Osteocyte (in vitro differentiated cells): Measurements from ENCODE around the gene IDH3G. TPM values are rescaled to one million over a fixed set of nuclear protein-coding genes. Genes with fewer than 3 reads are reported as not detected.

Experiments
- DNase-seq: peaks from one replicate; pipeline ENCODE4 v3.0.0; 2021; ENCODE audit warnings: mixed read lengths; ENCODE audit not compliant: unreplicated experiment; ENCODE audit errors: extremely low spot score
- H3K27ac Mint-ChIP-seq: one replicate; pipeline ENCODE4 v1.8.0; 2021; ENCODE audit warnings: mild to moderate bottlenecking, mixed read lengths; ENCODE audit not compliant: unreplicated experiment
- H3K27me3 Mint-ChIP-seq: one replicate; pipeline ENCODE4 v1.8.0; 2021; ENCODE audit warnings: mixed read lengths; ENCODE audit not compliant: unreplicated experiment
- H3K36me3 Mint-ChIP-seq: one replicate; pipeline ENCODE4 v1.8.0; 2021; ENCODE audit warnings: mixed read lengths; ENCODE audit not compliant: unreplicated experiment
- H3K4me1 Mint-ChIP-seq: one replicate; pipeline ENCODE4 v1.8.0; 2021; ENCODE audit warnings: mixed read lengths; ENCODE audit not compliant: unreplicated experiment
- H3K4me3 Mint-ChIP-seq: one replicate; pipeline ENCODE4 v1.8.0; 2021; ENCODE audit warnings: mild to moderate bottlenecking, moderate library complexity, mixed read lengths; ENCODE audit not compliant: unreplicated experiment
- H3K9me3 Mint-ChIP-seq: one replicate; pipeline ENCODE4 v1.8.0; 2021; ENCODE audit warnings: mixed read lengths; ENCODE audit not compliant: unreplicated experiment
- CTCF ChIP-seq: fragments of 200-600 bp; sonication (generic); IDR thresholded peaks from 2 replicates; pipeline ENCODE4 v1.5.0; 2021; ENCODE audit warnings: antibody characterized with exemption, mild to moderate bottlenecking, moderate library complexity
- total RNA-seq: library from RNA; stranded (reverse); gene quantifications from 2 replicates; pipeline ENCODE4 v1.2.1, GENCODE V29; 2021

The IDH3G gene
- total RNA-seq, 1 donor from 2014 or later, result 63.5 TPM

GRCh38 chrX:153736071-153736820 lies 57.9 kb downstream of the IDH3G start:
- Mint-ChIP-seq H3K9me3 (peaks cover 11% of the 10 kb centered on the region), H3K27ac (no peak overlapping the region), H3K4me3 (no peak overlapping the region), H3K36me3 (peaks cover 18% of the 10 kb centered on the region), H3K27me3 (no peaks in the 10 kb centered on the region), H3K4me1 (peaks cover 2% of the 10 kb centered on the region)
- no peak for DNase-seq
- TF ChIP-seq CTCF, result no peak

Other genes with a start within 250 kb of the IDH3G start
- gene CCNQ, start 195.2 kb downstream of the IDH3G start, total RNA-seq, result 16.0 and 18.8 TPM in 2 replicates
- gene DUSP9, start 147.2 kb downstream of the IDH3G start, total RNA-seq, result 0.91 and 1.3 TPM in 2 replicates
- 3.6 and 5.1 TPM in 2 replicates for gene PNCK, start 120.6 kb downstream of the IDH3G start, total RNA-seq
- 74.1 and 77.0 TPM in 2 replicates for gene SLC6A8, start 106.4 kb downstream of the IDH3G start, total RNA-seq
- gene BCAP31, start 70.0 kb downstream of the IDH3G start, total RNA-seq, result 172 and 188 TPM in 2 replicates
- gene ABCD1, start 69.5 kb downstream of the IDH3G start, total RNA-seq, result 19.7 and 22.3 TPM in 2 replicates
- gene PLXNB3, start 30.1 kb downstream of the IDH3G start, total RNA-seq, result 8.7 and 9.1 TPM in 2 replicates
- gene SRPK3, start 13.3 kb downstream of the IDH3G start, total RNA-seq, result not detected in 2 replicates
- 287 and 297 TPM in 2 replicates for gene SSR4, start 293 bp upstream of the IDH3G start, total RNA-seq
- gene PDZD4, start 36.2 kb upstream of the IDH3G start, total RNA-seq, result 23.9 and 26.6 TPM in 2 replicates
- 13.0 and 16.6 TPM in 2 replicates for gene L1CAM, start 91.8 kb upstream of the IDH3G start, total RNA-seq
- gene AVPR2, start 110.3 kb upstream of the IDH3G start, total RNA-seq, result not detected in 2 replicates
- gene ARHGAP4, start 131.9 kb upstream of the IDH3G start, total RNA-seq, result 4.9 and 5.3 TPM in 2 replicates
- 94.1 and 96.6 TPM in 2 replicates for gene NAA10, start 140.7 kb upstream of the IDH3G start, total RNA-seq
- 18.7 and 18.9 TPM in 2 replicates for gene RENBP, start 150.3 kb upstream of the IDH3G start, total RNA-seq
- gene HCFC1, start 177.4 kb upstream of the IDH3G start, total RNA-seq, result 73.7 and 74.8 TPM in 2 replicates
- 19.2 and 19.3 TPM in 2 replicates for gene TMEM187, start 178.4 kb upstream of the IDH3G start, total RNA-seq
- gene IRAK1, start 225.5 kb upstream of the IDH3G start, total RNA-seq, result 72.4 and 74.2 TPM in 2 replicates